Measurements from ENCODE around the gene STAP2.

Gene STAP2

DNA sequence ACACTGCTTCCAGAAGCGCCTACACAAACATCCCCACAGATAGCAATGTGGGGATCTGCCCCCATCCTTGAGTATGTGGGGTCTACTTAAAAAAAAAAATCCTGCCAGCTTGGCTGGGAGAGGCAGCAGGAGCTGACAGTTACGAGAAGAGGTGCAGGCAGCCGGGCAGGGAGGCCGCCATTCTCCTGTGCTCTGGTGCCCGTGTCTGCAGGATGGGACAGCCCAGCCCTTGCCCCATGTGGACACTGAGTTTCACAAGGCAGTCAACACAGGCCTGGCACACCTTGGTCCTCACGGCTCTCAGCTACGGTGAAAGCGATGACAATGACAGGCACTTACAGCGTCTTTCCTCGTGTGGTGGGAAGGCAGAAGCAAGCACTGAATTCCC is 28.7 kb upstream of the STAP2 start:
- TF ChIP-seq RARB (CRISPR knock-in tag; IDR thresholded peaks at IDR 0.05) (no peak), TCF4 (CRISPR knock-in tag; IDR thresholded peaks at IDR 0.05; ENCODE audit: borderline replicate concordance) (no peak), GLIS3 (CRISPR knock-in tag; IDR thresholded peaks at IDR 0.05) (no peak), PPARA (CRISPR knock-in tag; IDR thresholded peaks at IDR 0.05; ENCODE audit: borderline replicate concordance) (no peak), ZFP30 (CRISPR knock-in tag; IDR thresholded peaks at IDR 0.05) (no peak), SNAI2 (CRISPR knock-in tag; IDR thresholded peaks at IDR 0.05) (no peak), ZNF70 (CRISPR knock-in tag; IDR thresholded peaks at IDR 0.05) (no peak)
- TF ChIP-seq, protein P1, sequence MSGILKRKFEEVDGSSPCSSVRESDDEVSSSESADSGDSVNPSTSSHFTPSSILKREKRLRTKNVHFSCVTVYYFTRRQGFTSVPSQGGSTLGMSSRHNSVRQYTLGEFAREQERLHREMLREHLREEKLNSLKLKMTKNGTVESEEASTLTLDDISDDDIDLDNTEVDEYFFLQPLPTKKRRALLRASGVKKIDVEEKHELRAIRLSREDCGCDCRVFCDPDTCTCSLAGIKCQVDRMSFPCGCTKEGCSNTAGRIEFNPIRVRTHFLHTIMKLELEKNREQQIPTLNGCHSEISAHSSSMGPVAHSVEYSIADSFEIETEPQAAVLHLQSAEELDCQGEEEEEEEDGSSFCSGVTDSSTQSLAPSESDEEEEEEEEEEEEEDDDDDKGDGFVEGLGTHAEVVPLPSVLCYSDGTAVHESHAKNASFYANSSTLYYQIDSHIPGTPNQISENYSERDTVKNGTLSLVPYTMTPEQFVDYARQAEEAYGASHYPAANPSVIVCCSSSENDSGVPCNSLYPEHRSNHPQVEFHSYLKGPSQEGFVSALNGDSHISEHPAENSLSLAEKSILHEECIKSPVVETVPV (CRISPR knock-in tag; IDR thresholded peaks at IDR 0.05) = no peak
- no peak for ATAC-seq

DNA sequence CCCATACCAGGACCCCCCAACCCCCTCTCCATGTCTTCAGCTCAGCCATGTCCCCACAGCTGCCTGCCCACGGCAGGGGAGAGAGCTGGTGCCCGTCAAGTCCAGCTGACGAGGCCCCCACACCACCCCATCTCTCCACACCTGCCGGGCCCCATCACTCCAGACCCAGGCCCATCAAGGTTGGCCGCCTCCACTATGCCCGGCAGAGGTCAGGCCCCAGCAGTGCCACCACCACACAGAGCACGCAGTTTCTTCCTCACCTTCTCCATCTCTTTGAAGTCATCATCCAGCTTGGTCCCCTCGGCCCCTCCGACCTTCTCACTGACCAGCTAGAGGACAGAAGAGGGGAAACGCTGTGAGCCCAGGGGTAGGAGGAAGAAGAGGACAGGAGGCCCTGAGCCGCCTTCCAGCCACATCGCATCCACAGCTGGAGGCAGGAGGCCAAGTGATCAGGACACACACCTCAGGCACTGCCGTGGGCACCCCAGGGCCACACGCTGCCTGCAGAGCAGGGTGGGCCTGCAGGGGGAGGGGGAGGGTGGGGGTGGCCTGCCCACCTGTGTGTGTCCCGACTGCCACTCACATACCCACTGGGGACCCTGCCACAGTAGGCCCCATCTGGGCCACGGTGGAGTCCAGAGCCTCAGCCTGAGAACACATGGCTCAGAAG is 28.2 kb upstream of the STAP2 start:
- no peak for ATAC-seq
- TF ChIP-seq ISL1 (CRISPR knock-in tag; IDR thresholded peaks at IDR 0.05) (no peak), TOX (CRISPR knock-in tag; IDR thresholded peaks at IDR 0.05; ENCODE audit: borderline replicate concordance) (no peak)
- TF ChIP-seq, protein P2, sequence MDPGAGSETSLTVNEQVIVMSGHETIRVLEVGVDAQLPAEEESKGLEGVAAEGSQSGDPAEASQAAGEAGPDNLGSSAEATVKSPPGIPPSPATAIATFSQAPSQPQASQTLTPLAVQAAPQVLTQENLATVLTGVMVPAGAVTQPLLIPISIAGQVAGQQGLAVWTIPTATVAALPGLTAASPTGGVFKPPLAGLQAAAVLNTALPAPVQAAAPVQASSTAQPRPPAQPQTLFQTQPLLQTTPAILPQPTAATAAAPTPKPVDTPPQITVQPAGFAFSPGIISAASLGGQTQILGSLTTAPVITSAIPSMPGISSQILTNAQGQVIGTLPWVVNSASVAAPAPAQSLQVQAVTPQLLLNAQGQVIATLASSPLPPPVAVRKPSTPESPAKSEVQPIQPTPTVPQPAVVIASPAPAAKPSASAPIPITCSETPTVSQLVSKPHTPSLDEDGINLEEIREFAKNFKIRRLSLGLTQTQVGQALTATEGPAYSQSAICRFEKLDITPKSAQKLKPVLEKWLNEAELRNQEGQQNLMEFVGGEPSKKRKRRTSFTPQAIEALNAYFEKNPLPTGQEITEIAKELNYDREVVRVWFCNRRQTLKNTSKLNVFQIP (CRISPR knock-in tag; IDR thresholded peaks at IDR 0.05; ENCODE audit: borderline replicate concordance, low read depth) = no peak
- TF ChIP-seq, protein P3, sequence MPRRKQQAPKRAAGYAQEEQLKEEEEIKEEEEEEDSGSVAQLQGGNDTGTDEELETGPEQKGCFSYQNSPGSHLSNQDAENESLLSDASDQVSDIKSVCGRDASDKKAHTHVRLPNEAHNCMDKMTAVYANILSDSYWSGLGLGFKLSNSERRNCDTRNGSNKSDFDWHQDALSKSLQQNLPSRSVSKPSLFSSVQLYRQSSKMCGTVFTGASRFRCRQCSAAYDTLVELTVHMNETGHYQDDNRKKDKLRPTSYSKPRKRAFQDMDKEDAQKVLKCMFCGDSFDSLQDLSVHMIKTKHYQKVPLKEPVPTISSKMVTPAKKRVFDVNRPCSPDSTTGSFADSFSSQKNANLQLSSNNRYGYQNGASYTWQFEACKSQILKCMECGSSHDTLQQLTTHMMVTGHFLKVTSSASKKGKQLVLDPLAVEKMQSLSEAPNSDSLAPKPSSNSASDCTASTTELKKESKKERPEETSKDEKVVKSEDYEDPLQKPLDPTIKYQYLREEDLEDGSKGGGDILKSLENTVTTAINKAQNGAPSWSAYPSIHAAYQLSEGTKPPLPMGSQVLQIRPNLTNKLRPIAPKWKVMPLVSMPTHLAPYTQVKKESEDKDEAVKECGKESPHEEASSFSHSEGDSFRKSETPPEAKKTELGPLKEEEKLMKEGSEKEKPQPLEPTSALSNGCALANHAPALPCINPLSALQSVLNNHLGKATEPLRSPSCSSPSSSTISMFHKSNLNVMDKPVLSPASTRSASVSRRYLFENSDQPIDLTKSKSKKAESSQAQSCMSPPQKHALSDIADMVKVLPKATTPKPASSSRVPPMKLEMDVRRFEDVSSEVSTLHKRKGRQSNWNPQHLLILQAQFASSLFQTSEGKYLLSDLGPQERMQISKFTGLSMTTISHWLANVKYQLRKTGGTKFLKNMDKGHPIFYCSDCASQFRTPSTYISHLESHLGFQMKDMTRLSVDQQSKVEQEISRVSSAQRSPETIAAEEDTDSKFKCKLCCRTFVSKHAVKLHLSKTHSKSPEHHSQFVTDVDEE (CRISPR knock-in tag; IDR thresholded peaks at IDR 0.05) = no peak
- TF ChIP-seq, protein P1 (CRISPR knock-in tag; IDR thresholded peaks at IDR 0.05) = no peak

DNA sequence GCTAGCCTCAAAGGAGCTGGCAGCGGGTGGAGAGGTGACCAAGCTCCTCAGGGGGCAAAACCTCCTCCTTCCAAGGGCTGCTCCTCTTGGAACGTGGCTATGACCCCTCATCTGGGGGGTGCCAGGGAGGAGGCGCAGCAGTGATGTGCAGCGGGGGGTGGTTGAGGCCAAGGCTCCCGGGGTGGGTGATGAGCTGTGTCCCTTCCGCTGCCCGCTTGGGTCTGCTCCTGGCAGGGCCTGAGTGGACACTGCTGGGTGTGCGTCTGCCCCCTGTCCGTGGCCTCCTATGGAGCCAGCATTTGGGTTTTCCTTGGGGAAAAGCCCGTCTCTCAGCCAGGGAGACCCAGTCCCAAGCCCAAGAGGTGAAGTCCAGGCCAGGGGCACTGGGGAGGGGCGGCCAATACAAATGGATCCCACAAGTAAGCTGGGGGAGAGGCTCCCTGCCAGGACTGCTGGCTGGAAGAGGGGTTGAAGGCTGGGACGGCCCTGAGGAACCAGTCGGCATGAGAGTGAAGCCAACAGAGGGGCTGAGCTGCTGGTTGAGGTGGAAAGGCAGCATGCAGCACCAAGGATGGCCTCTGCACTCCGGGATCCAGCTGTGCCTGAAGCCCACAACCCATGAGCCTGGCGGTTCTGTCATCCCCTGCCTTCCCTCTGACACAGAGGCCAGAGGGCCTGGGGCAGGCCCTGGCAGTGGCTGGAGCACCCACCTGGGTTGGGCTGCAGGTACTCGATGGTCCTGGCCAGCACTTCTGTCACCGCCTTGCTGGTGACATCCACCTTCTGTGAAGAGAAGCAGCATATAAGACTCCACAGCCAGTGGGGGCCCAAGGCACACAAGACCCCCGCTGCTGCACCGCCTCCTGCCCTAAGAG is 27.4 kb upstream of the STAP2 start:
- no peak for ATAC-seq
- TF ChIP-seq ZNF70 (CRISPR knock-in tag; IDR thresholded peaks at IDR 0.05) = no peak
- no peak for TF ChIP-seq ISL1 (CRISPR knock-in tag; IDR thresholded peaks at IDR 0.05)
- TF ChIP-seq TOX (CRISPR knock-in tag; IDR thresholded peaks at IDR 0.05; ENCODE audit: borderline replicate concordance) = no peak
- TF ChIP-seq ZFP30 (CRISPR knock-in tag; IDR thresholded peaks at IDR 0.05) = no peak
- TF ChIP-seq SNAI2 (CRISPR knock-in tag; IDR thresholded peaks at IDR 0.05) = no peak
- TF ChIP-seq TCF4 (CRISPR knock-in tag; IDR thresholded peaks at IDR 0.05; ENCODE audit: borderline replicate concordance) = no peak
- no peak for TF ChIP-seq ESRRG (CRISPR knock-in tag; IDR thresholded peaks at IDR 0.05)
- TF ChIP-seq ZNF8 (CRISPR knock-in tag; IDR thresholded peaks at IDR 0.05) = no peak
- TF ChIP-seq, protein P3 (CRISPR knock-in tag; IDR thresholded peaks at IDR 0.05) = no peak
- no peak for TF ChIP-seq ZFP3 (CRISPR knock-in tag; IDR thresholded peaks at IDR 0.05)
- no peak for TF ChIP-seq PPARA (CRISPR knock-in tag; IDR thresholded peaks at IDR 0.05; ENCODE audit: borderline replicate concordance)
- no peak for TF ChIP-seq RARB (CRISPR knock-in tag; IDR thresholded peaks at IDR 0.05)
- TF ChIP-seq ZNF565 (CRISPR knock-in tag; conservative IDR thresholded peaks at IDR 0.05; ENCODE audit: low read depth) = no peak
- TF ChIP-seq BACH2 (CRISPR knock-in tag; IDR thresholded peaks at IDR 0.05; ENCODE audit: borderline replicate concordance) = no peak
- TF ChIP-seq, protein P4, sequence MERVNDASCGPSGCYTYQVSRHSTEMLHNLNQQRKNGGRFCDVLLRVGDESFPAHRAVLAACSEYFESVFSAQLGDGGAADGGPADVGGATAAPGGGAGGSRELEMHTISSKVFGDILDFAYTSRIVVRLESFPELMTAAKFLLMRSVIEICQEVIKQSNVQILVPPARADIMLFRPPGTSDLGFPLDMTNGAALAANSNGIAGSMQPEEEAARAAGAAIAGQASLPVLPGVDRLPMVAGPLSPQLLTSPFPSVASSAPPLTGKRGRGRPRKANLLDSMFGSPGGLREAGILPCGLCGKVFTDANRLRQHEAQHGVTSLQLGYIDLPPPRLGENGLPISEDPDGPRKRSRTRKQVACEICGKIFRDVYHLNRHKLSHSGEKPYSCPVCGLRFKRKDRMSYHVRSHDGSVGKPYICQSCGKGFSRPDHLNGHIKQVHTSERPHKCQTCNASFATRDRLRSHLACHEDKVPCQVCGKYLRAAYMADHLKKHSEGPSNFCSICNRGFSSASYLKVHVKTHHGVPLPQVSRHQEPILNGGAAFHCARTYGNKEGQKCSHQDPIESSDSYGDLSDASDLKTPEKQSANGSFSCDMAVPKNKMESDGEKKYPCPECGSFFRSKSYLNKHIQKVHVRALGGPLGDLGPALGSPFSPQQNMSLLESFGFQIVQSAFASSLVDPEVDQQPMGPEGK (CRISPR knock-in tag; IDR thresholded peaks at IDR 0.05; ENCODE audit: borderline replicate concordance) = no peak
- no peak for TF ChIP-seq OSR1 (CRISPR knock-in tag; IDR thresholded peaks at IDR 0.05)
- TF ChIP-seq ZC3H10 (CRISPR knock-in tag; IDR thresholded peaks at IDR 0.05) = no peak
- no peak for TF ChIP-seq GLIS3 (CRISPR knock-in tag; IDR thresholded peaks at IDR 0.05)

All from SK-N-SH treated with all-trans-retinoic acid at 6 μM for 48 hours (cell line).